Central memory CD8-positive, alpha-beta T cell (primary cell): Measurements from ENCODE around the gene CCL27.

ENCODE experiments used
- ATAC-seq: fragments of 150-1000 bp; cut with Tn5 transposase; replicated peaks from 2 replicates; pipeline ENCODE4 v1.10.0; 2022; ENCODE audit warnings: mild to moderate bottlenecking, moderate FRiP score, moderate number of reproducible peaks; ENCODE audit not compliant: poor library complexity, severe bottlenecking; ENCODE audit errors: extremely low read depth
- DNase-seq, 2 donors: peaks; one replicate each; pipeline ENCODE4 v3.0.0; 2021; ENCODE audit warnings: low spot score in 2 of 2
- H3K27ac Mint-ChIP-seq: one replicate; pipeline ENCODE4 v1.8.0; 2022; ENCODE audit warnings: low read depth, mild to moderate bottlenecking, moderate library complexity, mixed read lengths
- H3K27me3 Mint-ChIP-seq: one replicate; pipeline ENCODE4 v1.8.0; 2022; ENCODE audit warnings: mixed read lengths
- H3K36me3 Mint-ChIP-seq: one replicate; pipeline ENCODE4 v1.8.0; 2022; ENCODE audit warnings: mild to moderate bottlenecking, moderate library complexity, mixed read lengths; ENCODE audit not compliant: insufficient read depth
- H3K4me1 Mint-ChIP-seq: one replicate; pipeline ENCODE4 v1.8.0; 2022; ENCODE audit warnings: mixed read lengths
- H3K4me3 Mint-ChIP-seq: one replicate; pipeline ENCODE4 v1.8.0; 2022; ENCODE audit warnings: mild to moderate bottlenecking, moderate library complexity, mixed read lengths
- H3K9me3 Mint-ChIP-seq: one replicate; pipeline ENCODE4 v1.8.0; 2022; ENCODE audit warnings: mixed read lengths

CCL27 gene, protein sequence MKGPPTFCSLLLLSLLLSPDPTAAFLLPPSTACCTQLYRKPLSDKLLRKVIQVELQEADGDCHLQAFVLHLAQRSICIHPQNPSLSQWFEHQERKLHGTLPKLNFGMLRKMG

DNA sequence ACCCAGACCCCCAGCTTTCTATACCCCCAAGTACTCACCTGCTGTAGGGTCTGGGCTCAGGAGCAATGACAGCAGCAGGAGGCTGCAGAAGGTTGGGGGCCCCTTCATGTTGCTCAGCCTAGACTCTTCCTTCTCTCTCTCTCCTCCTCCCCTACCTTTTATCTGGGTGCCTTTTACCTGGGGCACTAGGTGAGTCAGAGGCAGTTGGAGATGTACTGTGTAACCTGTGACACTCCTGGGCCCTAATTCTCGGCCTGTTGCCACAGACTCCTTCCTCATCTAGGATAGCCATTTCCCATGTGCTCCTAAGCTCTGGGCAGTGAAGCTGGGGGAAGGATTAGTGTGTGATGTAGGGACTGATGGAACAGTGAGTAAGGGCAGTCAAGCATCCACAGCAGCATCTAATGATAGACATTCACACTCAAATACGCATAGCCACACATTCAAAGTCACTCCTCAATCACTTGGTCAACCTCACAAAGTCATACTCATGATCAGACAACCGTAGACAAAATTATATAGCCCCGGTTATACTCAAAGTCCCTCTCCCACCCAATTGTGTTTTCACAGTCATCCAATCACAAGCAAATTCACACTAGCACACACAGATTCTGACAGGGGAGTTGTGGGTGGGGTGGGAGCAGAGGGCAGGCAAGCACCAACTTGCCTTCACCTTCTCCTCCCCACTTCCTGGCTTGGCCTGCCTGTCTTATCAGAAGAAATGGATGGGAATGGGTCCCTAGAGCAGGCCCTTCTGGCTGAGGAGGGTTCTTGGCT is at the start of gene CCL27:
Gene CCL27, minus strand, starts transcription at position 132 of the 777 bp plus-strand sequence. Its CDS starts 24 bp downstream, at position 108.
- Mint-ChIP-seq H3K4me1 (peaks cover 39% of the 10 kb centered on the region), H3K9me3 (no peaks in the 10 kb centered on the region), H3K27me3 (no peaks in the 10 kb centered on the region), H3K4me3 (peak within 1 kb of the TSS; percentile 12), H3K36me3 (peaks cover 8% of the 10 kb centered on the region), H3K27ac (peak within 1 kb of the TSS; percentile 88)
- DNase-seq (no peak), ATAC-seq (no peak)

DNA sequence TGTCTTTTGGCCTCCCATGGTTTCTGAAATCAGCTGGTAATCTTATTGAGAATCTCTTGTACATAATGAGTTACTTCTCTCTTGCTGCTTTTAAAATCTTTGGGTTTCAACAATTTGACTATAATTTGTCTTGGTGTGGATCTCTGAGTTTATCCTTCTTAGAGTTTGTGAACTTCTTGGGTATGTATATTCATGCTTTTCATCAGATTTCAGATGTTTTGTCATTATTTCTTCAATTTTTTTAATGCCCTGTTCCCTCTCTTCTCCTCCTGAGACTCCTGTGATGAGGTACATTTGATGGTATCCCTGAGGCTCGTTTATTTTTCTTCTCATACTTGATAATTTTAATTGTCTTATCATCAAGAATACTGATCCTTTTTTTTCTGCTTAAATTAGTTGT is 49.7 kb upstream of the CCL27 start:
- Mint-ChIP-seq H3K4me1 (no peaks in the 10 kb centered on the region), H3K9me3 (no peaks in the 10 kb centered on the region), H3K27me3 (peaks cover 43% of the 10 kb centered on the region), H3K4me3 (no peak overlapping the region), H3K27ac (no peak overlapping the region), H3K36me3 (no peaks in the 10 kb centered on the region)
- no peak for ATAC-seq
- DNase-seq = no peak

DNA sequence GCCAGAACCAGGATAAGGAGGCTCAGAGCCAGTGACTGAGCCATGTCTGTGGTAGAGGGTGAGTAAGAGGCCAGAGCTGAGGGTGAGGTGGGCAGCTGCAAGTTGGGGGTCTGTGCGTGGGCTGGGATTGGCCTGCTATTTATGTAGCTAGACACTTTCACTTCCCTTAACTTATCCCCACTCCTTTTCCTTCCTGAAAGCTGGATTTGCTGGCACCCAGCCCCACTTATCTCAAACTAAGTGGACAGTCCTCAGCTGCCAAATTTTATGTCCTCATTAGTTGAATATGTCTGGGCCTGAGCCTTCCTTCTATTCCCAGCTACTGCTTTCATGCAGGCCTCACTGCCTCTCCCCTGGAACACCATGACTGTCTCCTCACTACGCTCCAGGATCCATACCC is 47.6 kb upstream of the CCL27 start, which contains the start of gene CCL21:
Gene CCL21, minus strand, starts transcription at position 114 of the 400 bp plus-strand sequence. Its CDS starts 70 bp downstream, at position 44.
- ATAC-seq (no peak), DNase-seq (no peak)
- H3K36me3 Mint-ChIP-seq = no peaks in the 10 kb centered on the region
- H3K4me3 Mint-ChIP-seq = no peak within 1 kb of the TSS
- H3K27ac Mint-ChIP-seq = no peak within 1 kb of the TSS
- peaks cover 45% of the 10 kb centered on the region for H3K27me3 Mint-ChIP-seq
- no peaks in the 10 kb centered on the region for H3K4me1 Mint-ChIP-seq
- no peaks in the 10 kb centered on the region for H3K9me3 Mint-ChIP-seq

DNA sequence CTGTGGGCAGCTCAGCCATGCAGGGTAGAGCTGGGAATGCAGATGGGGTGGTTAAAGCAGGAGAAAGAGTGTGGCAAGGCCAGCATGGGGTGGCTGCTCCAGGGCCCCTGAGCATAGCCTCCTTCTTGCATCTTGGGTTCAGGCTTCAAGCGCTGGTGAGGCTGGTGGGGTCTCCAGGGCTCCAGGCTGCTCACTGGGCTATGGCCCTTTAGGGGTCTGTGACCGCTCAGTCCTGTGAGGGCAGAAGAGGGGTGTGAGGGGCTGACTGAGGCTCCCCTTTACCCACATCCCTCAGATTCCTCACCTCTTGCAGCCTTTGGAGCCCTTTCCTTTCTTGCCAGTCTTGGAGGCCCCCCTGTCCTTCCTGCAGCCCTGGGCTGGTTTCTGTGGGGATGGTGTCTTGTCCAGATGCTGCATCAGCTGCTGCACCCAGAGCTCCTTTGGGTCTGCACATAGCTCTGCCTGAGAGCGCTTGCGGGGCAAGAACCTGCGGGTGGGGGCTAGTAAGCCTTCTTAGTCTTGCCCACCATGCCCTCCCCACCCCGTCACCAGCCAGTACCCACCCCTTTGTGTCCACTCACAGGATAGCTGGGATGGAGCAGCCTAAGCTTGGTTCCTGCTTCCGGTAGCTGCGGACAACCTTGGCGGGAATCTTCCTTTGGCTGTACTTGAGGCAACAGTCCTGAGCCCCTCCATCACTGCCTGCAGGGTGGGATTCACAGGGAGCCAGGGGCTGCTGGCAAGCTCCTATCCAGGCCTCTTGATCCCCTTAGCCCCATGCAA is 46.9 kb upstream of the CCL27 start:
- Mint-ChIP-seq H3K9me3 (no peaks in the 10 kb centered on the region), H3K4me1 (no peaks in the 10 kb centered on the region), H3K27me3 (peaks cover 38% of the 10 kb centered on the region), H3K4me3 (no peak overlapping the region), H3K27ac (no peak overlapping the region), H3K36me3 (no peaks in the 10 kb centered on the region)
- DNase-seq = no peak
- no peak for ATAC-seq

DNA sequence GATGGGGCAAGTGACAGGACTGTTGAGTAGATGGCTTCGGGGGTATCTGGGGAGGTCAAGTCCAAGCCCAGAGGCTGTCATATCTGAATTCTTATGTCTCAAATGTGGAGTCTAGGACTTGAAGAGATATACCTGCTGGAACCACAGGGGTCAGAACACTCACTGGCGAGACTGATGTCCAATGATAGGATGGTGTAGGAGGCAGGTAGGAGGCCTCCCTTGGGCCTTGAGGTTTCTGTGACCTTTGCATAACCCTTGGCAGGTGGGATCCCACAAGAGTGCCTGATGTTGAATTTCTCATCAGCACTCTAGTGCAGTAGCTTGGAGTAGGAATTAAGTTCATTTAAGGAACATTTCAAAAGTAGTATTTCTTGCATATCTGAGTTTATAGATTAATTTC is 44.7 kb upstream of the CCL27 start:
- peaks cover 16% of the 10 kb centered on the region for H3K27me3 Mint-ChIP-seq
- H3K36me3 Mint-ChIP-seq = no peaks in the 10 kb centered on the region
- peaks cover 2% of the 10 kb centered on the region for H3K4me1 Mint-ChIP-seq
- H3K27ac Mint-ChIP-seq = peak overlapping the region; percentile 68
- H3K9me3 Mint-ChIP-seq = no peaks in the 10 kb centered on the region
- DNase-seq (no peak), ATAC-seq (no peak)
- no peak overlapping the region for H3K4me3 Mint-ChIP-seq

DNA sequence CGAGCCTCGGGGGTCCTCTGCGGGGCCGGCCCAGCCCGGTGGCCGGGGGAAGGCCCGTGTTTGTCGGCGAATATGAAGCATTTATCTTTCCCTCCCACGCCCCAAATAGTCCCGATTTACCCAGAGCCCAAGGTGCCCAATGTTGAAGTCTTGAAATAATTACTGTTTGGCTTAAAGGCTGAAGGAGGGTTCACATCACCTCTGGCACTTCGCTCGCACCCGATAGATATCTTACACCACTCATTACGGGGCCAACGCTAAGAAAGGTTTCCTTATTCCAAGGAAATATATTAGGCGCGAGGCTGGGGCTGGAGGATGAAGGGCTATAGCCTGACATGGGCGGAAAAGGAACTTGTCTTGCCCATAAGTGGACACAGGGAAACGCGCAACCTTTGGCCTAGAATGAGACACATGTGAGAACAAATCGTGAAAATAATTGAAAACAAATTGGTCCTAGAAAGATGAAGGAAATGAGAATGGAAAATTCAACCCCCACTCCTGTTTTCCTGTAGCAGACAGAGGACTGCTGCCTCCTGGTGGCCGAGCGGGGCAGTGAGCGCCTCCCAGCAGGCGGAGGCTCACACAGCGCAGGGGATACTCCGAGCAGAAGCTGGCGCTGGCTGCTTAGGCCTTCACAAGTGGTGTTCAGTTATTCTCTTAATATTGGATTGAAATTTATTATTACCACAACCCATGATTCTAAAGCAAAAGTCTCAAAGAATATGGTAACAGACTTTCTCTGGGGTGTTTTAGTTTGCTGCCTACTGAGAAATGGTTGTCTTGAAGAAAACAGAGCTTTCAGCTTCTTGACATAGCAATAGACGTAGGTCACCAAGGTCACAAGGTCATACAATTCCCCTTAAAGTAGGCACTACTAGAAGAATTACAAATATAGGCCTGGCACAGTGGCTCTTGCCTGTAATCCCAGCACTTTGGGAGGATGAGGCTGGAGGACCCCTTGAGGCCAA is 39.6 kb upstream of the CCL27 start:
- Mint-ChIP-seq H3K4me3 (peak overlapping the region; percentile 72), H3K36me3 (no peaks in the 10 kb centered on the region), H3K9me3 (no peaks in the 10 kb centered on the region), H3K27ac (no peak overlapping the region), H3K27me3 (peaks cover 19% of the 10 kb centered on the region), H3K4me1 (peaks cover 6% of the 10 kb centered on the region)
- ATAC-seq = peak; percentile 74
- DNase-seq = peak; percentile 58 to 64

DNA sequence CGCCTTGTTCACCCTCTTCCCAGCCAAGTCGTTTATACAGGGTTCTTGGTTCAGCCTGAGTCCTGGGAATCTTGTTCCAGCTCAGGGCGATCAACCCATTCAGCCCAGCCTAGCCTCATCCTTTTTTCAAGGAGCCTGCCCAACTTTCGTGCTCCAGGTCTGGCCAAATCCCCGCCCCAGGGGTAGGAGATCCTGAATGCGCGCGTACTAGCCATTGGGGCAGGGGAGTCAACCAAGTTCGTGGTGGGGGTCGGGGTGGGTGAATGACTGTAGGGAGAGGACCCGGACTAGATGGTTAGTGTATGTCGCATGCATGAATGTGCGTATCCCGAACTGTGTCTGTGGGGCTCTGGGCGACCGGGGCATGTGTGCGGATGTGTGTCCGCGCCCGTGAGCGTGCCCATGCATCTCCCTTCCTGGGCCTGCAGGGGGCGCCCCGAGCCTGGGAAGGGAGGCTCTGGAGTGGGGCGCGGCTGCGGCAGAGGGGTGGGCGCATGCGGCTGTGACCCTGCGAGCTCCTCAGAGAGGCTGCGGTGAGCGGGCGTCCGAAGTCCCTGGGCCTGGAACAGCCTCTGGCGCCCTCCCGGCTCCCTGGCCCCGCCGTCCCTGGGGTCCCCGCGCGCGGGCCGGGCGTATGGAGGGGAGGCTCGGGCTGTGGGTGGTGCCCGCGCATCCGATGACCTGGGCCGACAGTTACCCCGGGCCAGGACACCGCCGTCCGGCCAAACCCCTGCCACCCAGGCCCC is 38.7 kb upstream of the CCL27 start:
- ATAC-seq = peak; percentile 83
- peak; percentile 50 to 62 for DNase-seq
- Mint-ChIP-seq H3K27ac (no peak overlapping the region), H3K4me3 (peak overlapping the region; percentile 72), H3K36me3 (no peaks in the 10 kb centered on the region), H3K27me3 (peaks cover 13% of the 10 kb centered on the region), H3K9me3 (no peaks in the 10 kb centered on the region), H3K4me1 (peaks cover 6% of the 10 kb centered on the region)

DNA sequence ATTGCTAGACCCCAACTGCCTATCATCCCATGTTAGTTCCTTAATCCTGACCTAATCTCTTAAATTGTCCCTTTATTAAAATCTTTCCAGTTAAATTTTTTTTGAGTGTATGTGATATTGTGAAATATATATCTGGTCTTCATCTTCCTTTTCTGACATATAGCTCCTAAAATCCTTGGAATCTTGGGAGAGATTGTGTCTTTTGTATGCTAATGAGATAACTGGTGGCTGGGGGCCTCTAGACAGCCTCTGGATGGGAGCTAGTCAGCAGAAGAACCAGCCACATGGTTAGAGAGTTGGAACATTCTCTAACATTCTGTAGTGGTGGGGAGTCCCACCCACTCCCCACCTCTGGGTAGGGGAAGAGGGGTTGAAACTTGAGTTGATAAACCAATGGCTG is 32.4 kb upstream of the CCL27 start:
- no peak overlapping the region for H3K27ac Mint-ChIP-seq
- H3K36me3 Mint-ChIP-seq = no peaks in the 10 kb centered on the region
- H3K27me3 Mint-ChIP-seq = peaks cover 18% of the 10 kb centered on the region
- ATAC-seq (no peak), DNase-seq (no peak)
- H3K9me3 Mint-ChIP-seq = no peaks in the 10 kb centered on the region
- no peaks in the 10 kb centered on the region for H3K4me1 Mint-ChIP-seq
- no peak overlapping the region for H3K4me3 Mint-ChIP-seq

DNA sequence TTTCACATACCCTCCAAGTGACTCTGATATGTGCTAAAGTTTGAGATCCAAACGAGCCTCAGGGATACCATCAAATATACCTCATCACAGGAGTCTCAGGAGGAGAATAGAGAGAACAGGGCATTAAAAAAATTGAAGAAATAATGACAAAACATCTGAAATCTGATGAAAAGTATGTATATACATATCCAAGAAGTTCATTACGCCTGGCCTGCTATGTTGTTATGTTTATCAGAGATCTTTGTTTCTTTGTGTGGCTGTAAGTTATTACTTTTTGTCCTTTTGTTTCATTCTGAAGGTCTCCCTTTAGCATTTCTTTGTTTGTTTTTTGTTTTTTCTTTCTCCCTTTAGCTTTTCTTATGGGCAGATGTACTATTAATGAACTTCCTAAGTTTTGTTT is 31.1 kb upstream of the CCL27 start:
- H3K27me3 Mint-ChIP-seq = peaks cover 27% of the 10 kb centered on the region
- no peak overlapping the region for H3K27ac Mint-ChIP-seq
- no peaks in the 10 kb centered on the region for H3K36me3 Mint-ChIP-seq
- DNase-seq = no peak
- no peaks in the 10 kb centered on the region for H3K9me3 Mint-ChIP-seq
- H3K4me1 Mint-ChIP-seq = no peaks in the 10 kb centered on the region
- ATAC-seq = no peak
- no peak overlapping the region for H3K4me3 Mint-ChIP-seq

DNA sequence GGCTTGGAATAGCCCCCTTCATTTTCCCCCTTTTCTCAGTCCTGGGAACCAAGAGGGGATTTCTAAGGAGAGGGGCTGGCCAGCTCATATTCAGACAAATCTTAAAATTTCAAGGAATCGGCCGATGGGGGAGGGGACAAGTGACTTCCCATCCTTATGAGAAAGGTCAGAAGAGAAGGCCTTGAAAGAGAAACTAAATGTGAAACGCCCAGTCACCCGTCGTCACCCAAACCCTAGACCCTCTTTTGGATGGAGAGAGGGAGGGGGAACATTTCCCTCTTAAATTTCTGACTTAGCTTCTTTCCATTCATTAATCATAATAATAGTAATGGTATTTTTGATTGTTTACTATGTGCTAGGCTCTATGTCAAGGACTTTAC is 29.5 kb upstream of the CCL27 start:
- no peak for DNase-seq
- no peak overlapping the region for H3K27ac Mint-ChIP-seq
- H3K36me3 Mint-ChIP-seq = no peaks in the 10 kb centered on the region
- no peak for ATAC-seq
- H3K27me3 Mint-ChIP-seq = peaks cover 33% of the 10 kb centered on the region
- no peak overlapping the region for H3K4me3 Mint-ChIP-seq
- no peaks in the 10 kb centered on the region for H3K4me1 Mint-ChIP-seq
- H3K9me3 Mint-ChIP-seq = no peaks in the 10 kb centered on the region

DNA sequence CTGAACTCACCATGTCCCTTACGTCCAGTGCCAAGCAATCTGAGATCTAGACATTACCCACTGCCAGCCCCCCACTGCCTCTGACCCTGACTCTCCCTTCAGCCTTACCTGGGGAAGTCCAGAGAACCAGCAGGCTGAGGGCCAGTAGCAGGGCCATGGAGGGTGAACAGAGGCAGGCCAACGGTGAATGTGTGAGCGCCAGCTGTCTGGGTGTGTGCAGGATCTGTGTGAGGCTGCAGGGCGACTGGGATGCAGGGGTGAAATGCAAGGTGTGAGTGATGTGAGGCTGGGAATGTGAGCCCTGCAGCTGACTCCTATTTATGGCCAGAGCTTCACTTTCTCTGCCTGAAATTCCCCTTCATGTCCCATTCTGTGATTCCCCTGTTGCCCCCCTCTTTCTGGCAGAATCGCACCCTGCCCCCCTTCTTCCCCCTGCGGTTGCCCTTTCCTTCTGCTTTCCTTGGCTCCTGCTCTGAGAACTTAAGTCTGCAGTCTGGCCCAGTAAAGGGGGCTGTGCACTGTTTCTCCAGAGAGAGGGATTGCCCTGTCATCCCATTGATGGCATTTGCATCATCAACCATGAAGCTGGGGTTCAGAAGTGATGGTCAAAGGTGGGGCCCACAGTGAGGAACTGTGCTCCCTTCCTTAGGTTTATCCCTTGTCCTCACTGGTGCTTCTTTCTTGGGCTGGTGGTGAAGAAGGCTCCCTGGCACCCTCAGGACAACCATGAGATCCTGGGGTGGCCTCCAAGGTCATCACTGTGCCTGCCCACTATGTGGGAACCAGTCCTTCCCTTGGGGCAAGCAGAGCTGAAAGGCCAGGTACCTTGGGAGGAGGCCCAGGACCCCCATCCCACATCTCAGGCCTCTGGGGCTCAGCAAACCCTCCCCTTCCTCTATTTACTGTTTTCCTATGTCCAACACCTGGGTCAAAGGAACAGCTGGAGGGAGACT is 28.8 kb upstream of the CCL27 start, which contains the start of gene CCL19:
Gene CCL19, minus strand, starts transcription at position 294 of the 953 bp plus-strand sequence. Its CDS starts 137 bp downstream, at position 157.
- no peak for DNase-seq

More for the DNA sequence above, 28.8 kb upstream of the CCL27 start, which contains the start of gene CCL19:
- no peaks in the 10 kb centered on the region for H3K36me3 Mint-ChIP-seq
- H3K27ac Mint-ChIP-seq = no peak within 1 kb of the TSS
- H3K27me3 Mint-ChIP-seq = peaks cover 33% of the 10 kb centered on the region
- H3K4me1 Mint-ChIP-seq = no peaks in the 10 kb centered on the region
- no peak for ATAC-seq
- no peak within 1 kb of the TSS for H3K4me3 Mint-ChIP-seq
- H3K9me3 Mint-ChIP-seq = no peaks in the 10 kb centered on the region
